GM10248 (cell line): ENCODE data around the gene MRPL53.
A peak's percentile ranks its signal among the peaks of the same experiment; 100 is the strongest.

Experiments used
- CTCF ChIA-PET: fragments of 300-600 bp; sonication (Branson Sonifier 250); formaldehyde crosslinking; extraction: SDS; loops from one replicate; lab custom pipeline; 2021; ENCODE audit warnings: antibody characterized with exemption; lab: Yijun Ruan, JAX
- POLR2A ChIA-PET: fragments of 350-650 bp; sonication (Branson Sonifier 250); formaldehyde crosslinking; extraction: SDS; loops from one replicate; lab custom pipeline; 2020; ENCODE audit warnings: antibody characterized with exemption; lab: Yijun Ruan, JAX
- DNase-seq: peaks from one replicate; pipeline ENCODE4 v3.0.0; 2012; ENCODE audit errors: extremely low spot score
- CTCF ChIP-seq: IDR thresholded peaks from 2 replicates; pipeline ENCODE4 v1.5.1; 2012; ENCODE audit warnings: mild to moderate bottlenecking, low read depth; ENCODE audit errors: extremely low read depth, missing control alignments, control extremely low read depth

Gene MRPL53

GRCh38 chr2:74472086-74472944 is at the start of gene MRPL53:
Gene MRPL53 (minus strand): TSS chr2:74472680. CDS start chr2:74472660, 20 bp downstream.
- no peak for TF ChIP-seq CTCF
- CTCF ChIA-PET: interaction anchor here (1.0 to 4.1 kb wide), 6 partner anchors 10 to 114 kb away, joined by 3 to 27 read pairs (median 14); partner anchors contain the start of genes CCDC142, INO80B, TTC31 and WBP1
- POLR2A ChIA-PET: interaction anchor here (0.8 to 2.3 kb wide), 3 partner anchors 10 to 66 kb away, joined by 3 to 8 read pairs (median 4); partner anchors contain the start of genes CCDC142, TTC31 and WBP1
- peak; percentile 88 for DNase-seq

GRCh38 chr2:74516650-74517049 is 44.2 kb upstream of the MRPL53 start:
- DNase-seq: no peak
- TF ChIP-seq CTCF: no peak
- ChIA-PET POLR2A (interaction anchor here (1.0 kb wide), 1 partner anchor 13 kb away, joined by 5 read pairs; the partner anchor contains the start of genes AUP1 and HTRA2), CTCF (interaction anchor here (1.0 to 1.3 kb wide), 4 partner anchors 13 to 71 kb away, joined by 3 to 6 read pairs (median 4); partner anchors contain the start of gene HTRA2)

GRCh38 chr2:74515981-74516633 is 43.6 kb upstream of the MRPL53 start:
- peak; percentile 93 for DNase-seq
- POLR2A ChIA-PET: interaction anchor here (1.0 kb wide), 1 partner anchor 14 kb away, joined by 5 read pairs; the partner anchor contains the start of genes AUP1 and HTRA2
- CTCF ChIA-PET: interaction anchor here (1.0 to 1.3 kb wide), 4 partner anchors 12 to 71 kb away, joined by 3 to 6 read pairs (median 4); partner anchors contain the start of gene HTRA2
- TF ChIP-seq CTCF: no peak

- TF ChIP-seq CTCF: no peak
- ChIA-PET CTCF (interaction anchor here (0.6 to 3.9 kb wide), 5 partner anchors 11 to 83 kb away, joined by 3 to 10 read pairs (median 4); partner anchors contain the start of genes CCDC142 and TTC31), POLR2A (no interaction called here)
- no peak for DNase-seq
These were observed 42.9 kb upstream of the MRPL53 start for GRCh38 chr2:74515271-74515980.

- no peak for TF ChIP-seq CTCF
- ChIA-PET CTCF (interaction anchor here (1.0 to 3.9 kb wide), 4 partner anchors 17 to 74 kb away, joined by 3 to 10 read pairs (median 4); partner anchors contain the start of genes CCDC142 and TTC31), POLR2A (interaction anchor here (0.7 kb wide), 1 partner anchor 8 kb away, joined by 4 read pairs; no protein-coding TSS in a partner anchor)
- peak; percentile 31 for DNase-seq
These were observed 42.1 kb upstream of the MRPL53 start, which contains the start of gene TLX2 for GRCh38 chr2:74514368-74515270. Gene TLX2 (plus strand): TSS chr2:74514450. CDS start chr2:74514807, 357 bp downstream.
